NCI-H748 treated with DMSO at 0.1 percent for 48 hours (cell line): ENCODE measurements around the gene KLHL21.

Source experiments
- DNase-seq: peaks from one replicate; lab custom pipeline; 2025; lab: John Stamatoyannopoulos, UW

The KLHL21 gene

DNA sequence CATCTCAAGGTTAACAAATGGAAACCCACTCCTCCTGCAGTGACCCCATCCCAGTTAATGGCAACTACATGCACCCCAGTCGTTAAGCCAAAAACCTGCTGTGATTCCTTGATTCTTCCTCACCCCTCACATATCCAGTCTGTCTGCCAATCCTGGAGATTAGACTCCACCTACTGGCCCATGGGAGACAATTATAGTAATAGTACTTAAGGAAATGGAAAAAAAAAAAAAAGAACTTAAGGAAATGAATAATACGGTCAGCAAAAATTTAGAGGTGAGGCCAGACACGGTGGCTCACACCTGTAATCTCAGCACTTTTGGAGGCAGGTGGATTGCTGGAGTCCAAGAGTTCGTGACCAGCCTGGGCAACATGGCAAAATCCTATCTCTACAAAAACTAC is 55.4 kb downstream of the KLHL21 start:
- no peak for DNase-seq

DNA sequence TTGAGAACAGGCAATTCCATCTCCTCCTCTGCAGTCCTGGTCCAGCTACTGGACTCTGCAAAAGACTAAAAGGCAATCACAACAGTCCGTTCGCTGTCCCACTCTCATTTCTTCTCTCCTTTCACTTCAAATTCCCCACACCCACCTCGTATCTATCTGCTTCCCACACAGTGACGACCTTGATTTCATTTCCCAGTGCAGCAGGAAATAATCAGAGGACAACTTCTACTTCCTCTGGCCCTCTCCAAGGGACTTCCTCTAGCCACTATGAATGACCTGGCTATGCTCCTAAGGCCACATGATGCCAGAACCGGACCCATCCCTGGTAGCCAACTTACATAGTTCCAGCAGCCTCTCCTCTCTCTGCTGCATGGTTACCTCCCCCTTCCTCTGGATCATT is 56.3 kb downstream of the KLHL21 start:
- no peak for DNase-seq

DNA sequence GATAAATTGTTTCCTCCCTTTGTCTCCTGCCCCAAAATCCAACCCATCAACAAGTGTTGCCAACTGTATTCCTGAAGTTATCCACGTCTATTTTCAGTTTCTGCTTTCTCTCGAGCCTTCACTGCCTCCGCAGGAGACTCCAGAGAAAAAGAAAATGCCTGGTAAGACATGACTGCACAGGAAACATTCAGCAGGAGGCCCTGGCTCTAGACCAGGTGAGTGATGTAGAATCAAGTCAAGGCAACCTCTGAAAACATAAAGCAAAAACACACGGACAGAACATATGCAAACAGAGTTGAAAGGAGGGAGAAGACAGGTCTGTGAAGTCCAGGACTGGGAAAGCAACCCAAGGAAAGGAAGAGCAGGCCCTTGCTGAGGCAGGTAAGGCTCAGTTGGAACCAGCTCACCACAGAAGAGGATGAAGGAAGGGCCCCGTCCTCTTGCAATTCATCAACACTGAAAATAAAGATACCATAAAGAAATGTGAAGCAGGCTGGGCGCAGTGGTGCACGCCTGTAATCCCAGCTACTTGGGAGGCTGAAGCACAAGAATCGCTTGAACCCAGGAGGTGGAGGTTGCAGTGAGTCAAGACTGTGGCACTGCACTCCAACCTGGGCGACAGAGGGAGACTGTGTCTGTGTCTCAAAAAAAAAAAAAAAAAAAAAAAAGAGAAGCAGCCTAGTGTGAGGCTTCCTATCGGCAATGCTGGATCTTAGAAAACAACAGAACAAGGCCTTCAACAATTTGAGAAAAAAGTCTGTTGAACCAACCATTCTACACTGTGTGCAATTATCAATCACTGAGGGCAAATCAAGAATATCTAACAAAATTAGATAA is 57.2 kb downstream of the KLHL21 start:
- DNase-seq, result no peak

DNA sequence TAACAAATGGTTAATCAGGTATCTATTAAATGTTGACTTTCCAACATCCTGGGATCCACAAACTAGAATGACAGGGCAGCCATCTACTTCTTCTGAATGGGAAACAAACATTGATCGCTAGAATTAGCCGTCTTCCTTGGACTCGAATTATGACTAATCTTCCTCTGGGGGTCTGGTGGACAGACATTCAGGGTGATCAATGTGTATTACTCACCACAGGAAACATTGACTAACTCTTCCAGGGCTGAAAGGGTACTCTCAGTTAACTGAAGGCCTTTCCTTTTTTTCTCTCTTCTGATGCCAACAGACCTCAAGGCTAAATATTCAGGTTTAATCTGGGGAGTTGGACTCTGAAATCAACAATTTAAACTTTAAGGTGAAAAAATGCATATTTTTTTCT is 57.8 kb downstream of the KLHL21 start:
- no peak for DNase-seq
